GM18520 (cell line): ENCODE results near the gene SLC6A16.
"Not testable (repeated sequence)": the region's sequence is repeated elsewhere in the genome, so short reads cannot be mapped to it uniquely, and the experiment has no call there.

Experiments
- ATAC-seq: cut with Tn5 transposase; IDR thresholded peaks from one replicate; pipeline ENCODE4 v1.9.1; 2021; ENCODE audit not compliant: unreplicated experiment

The SLC6A16 gene

GRCh38 chr19:49331616-49332055 lies 6.6 kb upstream of the SLC6A16 start:
- ATAC-seq: peak; percentile 32

DNA sequence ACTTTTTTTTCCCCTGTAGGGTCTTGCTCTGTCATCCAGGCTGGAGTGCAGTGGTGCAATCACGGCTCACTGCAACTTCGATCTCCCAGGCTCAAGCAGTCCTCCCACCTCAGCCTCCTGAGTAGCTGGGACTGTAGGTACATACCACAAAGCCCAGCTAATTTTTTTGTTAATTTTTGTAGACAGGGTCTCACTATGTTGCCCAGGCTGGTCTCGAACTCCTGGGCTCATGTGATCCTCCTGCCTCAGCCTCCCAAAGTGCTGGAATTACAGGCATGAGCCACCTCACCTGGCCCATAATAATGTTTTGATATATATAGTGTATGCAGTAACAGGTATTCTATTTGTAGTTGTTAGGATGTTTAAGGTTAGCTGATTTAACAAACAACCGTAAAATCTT lies 6.2 kb upstream of the SLC6A16 start:
- ATAC-seq: not testable (repeated sequence)

DNA sequence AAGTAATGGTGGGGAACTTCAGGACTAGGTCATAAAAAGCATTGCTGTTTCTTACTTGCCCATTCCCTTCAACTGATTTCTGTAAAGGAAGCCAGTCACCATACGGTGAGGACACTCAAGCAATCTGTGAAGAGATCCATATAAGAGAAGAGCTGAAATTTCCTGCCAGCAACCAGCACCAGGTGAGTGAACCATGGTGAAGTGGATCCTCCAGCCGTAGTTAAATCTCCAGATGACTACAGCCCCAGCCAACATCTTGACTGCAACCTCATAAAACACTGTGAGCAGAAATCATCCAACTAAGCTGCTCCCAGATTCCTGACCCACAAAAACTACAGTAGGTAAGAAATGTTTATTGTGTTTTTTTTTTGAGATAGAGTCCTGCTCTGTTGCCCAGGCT lies 3.8 kb upstream of the SLC6A16 start:
- ATAC-seq: no peak

GRCh38 chr19:49327878-49328544 lies 3.0 kb upstream of the SLC6A16 start:
- no peak for ATAC-seq

DNA sequence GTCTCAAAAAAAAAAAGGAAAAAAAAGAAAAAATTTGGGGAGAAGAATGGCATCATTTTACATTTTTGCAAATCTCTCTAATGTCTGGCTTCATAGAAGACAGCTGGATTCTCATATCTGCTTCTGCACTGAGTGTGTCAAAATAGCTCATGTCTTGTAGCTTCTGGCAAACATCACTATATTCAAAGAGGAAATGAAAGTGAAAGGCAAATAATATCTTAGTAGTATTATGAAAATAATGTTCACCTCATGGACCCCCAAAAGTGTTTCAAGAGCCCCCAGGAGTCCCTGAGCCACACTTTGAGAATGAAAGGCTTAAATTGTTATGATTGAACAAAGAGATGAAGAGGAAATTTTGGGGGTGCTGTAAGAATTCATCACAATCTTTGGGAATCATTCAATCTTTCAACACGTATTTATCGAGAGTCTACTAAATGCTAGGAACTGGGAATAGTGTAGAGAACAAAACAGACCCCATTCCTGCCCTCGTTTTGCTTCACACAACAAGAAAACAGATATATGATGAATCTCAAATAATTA lies 1.2 kb upstream of the SLC6A16 start:
- ATAC-seq: no peak

- not testable (repeated sequence) for ATAC-seq
Observed at GRCh38 chr19:49325756-49326155, 765 bp upstream of the SLC6A16 start.

- no peak for ATAC-seq
Observed at GRCh38 chr19:49318296-49318695, 6.7 kb downstream of the SLC6A16 start.

DNA sequence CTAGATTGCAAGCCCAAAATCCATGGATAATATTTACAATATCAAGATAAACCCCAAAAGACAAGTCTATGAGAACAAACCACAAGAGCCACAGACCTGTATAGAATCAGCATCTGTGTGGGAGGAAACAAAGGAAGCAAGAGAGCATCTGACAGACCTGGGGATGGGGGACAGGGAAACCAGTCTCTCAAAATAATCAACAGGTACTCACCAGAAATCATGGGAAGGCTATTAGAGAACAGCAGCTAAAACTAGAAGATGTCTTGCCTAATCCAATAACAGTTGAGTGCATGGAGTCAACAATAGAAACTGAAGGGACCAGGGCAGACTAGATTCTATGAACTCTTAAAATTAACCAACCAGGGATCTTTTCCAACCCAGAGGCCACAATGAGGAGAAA lies 8.7 kb downstream of the SLC6A16 start:
- ATAC-seq: no peak

GRCh38 chr19:49315111-49315510 lies 9.9 kb downstream of the SLC6A16 start:
- no peak for ATAC-seq

- no peak for ATAC-seq
Observed at GRCh38 chr19:49309087-49309486, 15.9 kb downstream of the SLC6A16 start.

DNA sequence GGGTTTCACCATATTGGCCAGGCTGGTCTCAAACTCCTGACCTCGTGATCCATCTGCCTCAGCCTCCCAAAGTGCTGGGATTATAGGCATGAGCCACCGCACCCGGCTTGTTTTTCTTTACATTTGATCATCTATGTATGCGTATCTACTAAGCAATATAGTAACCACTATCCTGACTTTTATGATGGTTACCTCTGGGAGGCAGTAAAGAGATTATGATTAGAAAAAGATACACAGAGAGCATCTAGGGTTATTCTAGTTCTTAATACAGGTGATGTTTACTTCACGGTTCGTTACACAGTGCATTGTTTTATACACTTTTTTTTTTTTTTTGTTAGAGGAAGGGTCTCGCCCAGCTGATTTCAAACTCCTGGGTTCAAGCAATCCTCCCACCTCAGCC lies 18.3 kb downstream of the SLC6A16 start:
- not testable (repeated sequence) for ATAC-seq

DNA sequence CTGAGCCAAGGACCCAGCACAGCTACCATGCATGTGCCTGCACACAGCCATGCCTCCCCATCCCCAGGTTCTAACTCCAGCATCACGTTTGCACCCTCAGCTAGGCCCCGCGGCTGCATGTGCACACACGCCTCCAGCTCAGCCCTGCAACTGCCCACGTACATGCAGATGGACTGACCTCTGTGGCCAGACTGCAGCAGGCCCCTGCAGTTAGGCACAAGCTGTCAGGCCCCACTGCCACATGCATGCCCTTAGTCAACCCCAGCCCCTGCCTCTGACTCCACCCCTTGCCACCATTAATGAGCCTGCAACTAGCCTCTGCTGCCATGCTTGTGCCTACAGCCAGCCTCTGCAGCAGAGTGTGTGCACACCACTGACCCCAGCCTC lies 23.1 kb downstream of the SLC6A16 start:
- ATAC-seq: no peak

DNA sequence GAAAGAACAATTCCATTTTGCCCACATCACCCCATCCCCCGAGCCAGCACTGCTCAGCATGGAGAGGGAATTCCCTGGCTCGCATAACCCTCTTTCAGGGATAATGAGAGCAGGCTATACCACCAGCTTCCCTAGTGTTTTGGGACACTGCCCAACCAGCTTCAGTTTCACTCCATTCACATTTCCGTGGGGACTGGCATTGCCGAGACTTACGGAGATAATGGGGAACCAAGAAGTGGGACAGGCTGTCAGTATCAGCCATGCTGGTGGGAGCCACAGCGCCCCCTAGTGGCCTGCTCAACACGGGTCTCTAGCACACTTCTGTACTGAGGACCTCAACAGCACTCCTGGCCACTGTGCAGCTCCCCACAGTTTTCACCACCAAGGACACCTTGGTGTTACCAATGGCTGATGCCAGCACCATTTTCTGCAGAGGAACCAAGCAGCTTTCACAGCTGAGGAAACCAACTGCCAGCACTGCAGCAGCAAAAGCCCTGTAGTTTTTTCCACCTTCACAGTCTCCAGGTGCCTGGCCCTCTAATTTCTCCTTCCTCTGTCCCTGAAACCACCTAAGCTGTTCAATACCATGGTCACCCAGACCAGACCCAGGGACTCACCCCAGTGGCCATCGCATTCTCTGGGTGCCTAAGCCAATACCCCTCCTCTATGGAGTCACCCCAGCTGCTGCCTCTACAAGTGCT lies 23.7 kb downstream of the SLC6A16 start:
- ATAC-seq: peak; percentile 50

DNA sequence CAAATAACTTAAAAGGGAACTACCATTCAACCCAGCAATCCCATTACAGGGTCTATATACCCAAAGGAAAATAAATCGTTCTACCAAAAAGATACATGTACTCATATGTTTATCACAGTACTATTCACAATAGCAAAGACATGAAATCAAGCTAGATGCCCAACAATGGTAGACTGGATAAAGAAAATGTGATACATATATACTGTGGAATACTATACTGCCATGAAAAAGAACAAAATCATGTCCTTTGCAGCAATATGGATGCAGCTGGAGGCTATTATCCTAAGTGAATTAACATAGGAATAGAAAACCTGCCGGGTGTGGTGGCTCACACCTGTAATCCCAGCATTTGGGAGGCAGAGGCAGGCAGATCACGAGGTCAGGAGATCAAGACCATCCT lies 26.3 kb downstream of the SLC6A16 start:
- ATAC-seq: not testable (repeated sequence)

DNA sequence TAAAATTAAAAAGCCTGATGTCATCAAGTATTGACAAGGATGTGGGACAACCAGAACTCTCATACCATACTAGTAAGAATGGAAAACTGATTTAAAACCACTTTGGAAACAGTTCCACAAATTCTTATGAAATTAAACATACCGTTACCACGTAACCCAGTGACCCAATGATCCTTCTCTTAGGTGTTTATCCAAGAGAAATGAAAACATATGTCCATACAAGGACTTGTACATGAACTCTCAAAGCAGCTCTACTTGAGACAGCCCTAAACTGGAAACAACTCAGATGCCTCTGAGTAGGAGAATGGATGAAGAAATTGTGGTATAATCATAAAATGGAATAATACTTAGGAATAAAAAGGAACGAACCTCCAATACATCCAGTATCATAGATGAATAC lies 27.6 kb downstream of the SLC6A16 start:
- ATAC-seq: no peak

- no peak for ATAC-seq
Observed at GRCh38 chr19:49295208-49295880, 29.6 kb downstream of the SLC6A16 start.

- ATAC-seq: no peak
Observed at GRCh38 chr19:49294401-49294800, 30.6 kb downstream of the SLC6A16 start.

DNA sequence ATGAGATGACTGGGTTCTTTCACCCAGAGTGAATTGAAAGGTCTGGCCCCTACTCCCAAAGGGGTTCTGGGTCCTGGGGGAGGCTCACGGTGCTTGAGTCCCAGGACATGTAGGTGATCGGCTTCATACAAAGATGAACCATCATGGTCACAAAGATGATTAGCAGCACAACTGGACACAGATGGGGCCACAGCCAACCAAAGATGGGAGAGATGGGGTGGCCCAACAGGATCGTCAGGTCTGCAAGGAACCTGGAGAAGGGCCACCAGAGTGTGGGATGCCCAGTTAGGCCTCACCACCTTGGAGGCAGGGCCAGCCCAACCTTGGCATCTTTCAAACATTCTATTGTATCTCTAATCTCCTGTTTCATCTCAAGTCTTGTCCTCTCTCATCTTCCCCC lies 34.5 kb downstream of the SLC6A16 start:
- no peak for ATAC-seq

GRCh38 chr19:49289286-49289685 lies 35.7 kb downstream of the SLC6A16 start:
- ATAC-seq: not testable (repeated sequence)

- ATAC-seq: not testable (repeated sequence)
Observed at GRCh38 chr19:49288205-49288604, 36.8 kb downstream of the SLC6A16 start.

GRCh38 chr19:49287141-49287770 lies 37.7 kb downstream of the SLC6A16 start:
- ATAC-seq: no peak
